Measurements from ENCODE around the gene USP25. TPM values are rescaled to one million over a fixed set of nuclear protein-coding genes. Genes with fewer than 3 reads are reported as not detected.
A peak's percentile ranks its signal among the peaks of the same experiment; 100 is the strongest.

The USP25 gene
- total and polyA plus RNA-seq, 4 donors = 14.6 to 148 (median 32.1) TPM

- Histone ChIP-seq H3K27ac (ENCODE audit: low read depth in 1 of 2, low read length in 1 of 2) (no peak overlapping the region), H3K9me3 (ENCODE audit: control insufficient read depth in 4 of 4, insufficient read depth in 3 of 4, low read length in 3 of 4) (no peaks in the 10 kb centered on the region), H3K36me3 (ENCODE audit: control insufficient read depth in 4 of 4, insufficient read depth in 4 of 4, low read length in 4 of 4) (no peaks in the 10 kb centered on the region), H3K4me3 (no peak overlapping the region), H3K4me1 (ENCODE audit: control insufficient read depth in 5 of 5, insufficient read depth in 5 of 5, low read length in 5 of 5) (peaks cover 11 to 23% (median 17%) of the 10 kb centered on the region in 5 donors), H3K27me3 (ENCODE audit: control insufficient read depth in 3 of 3, insufficient read depth in 3 of 3, low read length in 2 of 3) (no peaks in the 10 kb centered on the region), H3K9ac (ENCODE audit: insufficient read depth in 1 of 2, low read length in 2 of 2) (no peak overlapping the region)
- DNase-seq (no peak), ATAC-seq (ENCODE audit: insufficient read depth, low FRiP score) (no peak)
- 22 to 71% methylated on average over 1 of the region's 1 CpG for WGBS, 2 donors
- TF ChIP-seq CTCF (IDR thresholded peaks at IDR 0.05; ENCODE audit: control extremely low read depth, extremely low read depth) = no peak
These were observed 18.8 kb downstream of the USP25 start for GRCh38 chr21:15748586-15748985.

GRCh38 chr21:15749082-15749860 is 19.5 kb downstream of the USP25 start:
- H3K4me1 ChIP-seq (ENCODE audit: control insufficient read depth in 5 of 5, insufficient read depth in 5 of 5, low read length in 5 of 5) = peaks cover 11 to 23% (median 19%) of the 10 kb centered on the region in 5 donors
- no peaks in the 10 kb centered on the region for H3K27me3 ChIP-seq (ENCODE audit: control insufficient read depth in 3 of 3, insufficient read depth in 3 of 3, low read length in 2 of 3)
- ATAC-seq (ENCODE audit: insufficient read depth, low FRiP score) = no peak
- no peak overlapping the region for H3K9ac ChIP-seq (ENCODE audit: insufficient read depth in 1 of 2, low read length in 2 of 2)
- no peak overlapping the region for H3K4me3 ChIP-seq
- H3K9me3 ChIP-seq (ENCODE audit: control insufficient read depth in 4 of 4, insufficient read depth in 3 of 4, low read length in 3 of 4) = no peaks in the 10 kb centered on the region
- DNase-seq = peak in 1 of 3 donors; percentile 31
- 44 to 50% methylated on average over 5 of the region's 5 CpGs for WGBS, 2 donors
- no peaks in the 10 kb centered on the region for H3K36me3 ChIP-seq (ENCODE audit: control insufficient read depth in 4 of 4, insufficient read depth in 4 of 4, low read length in 4 of 4)
- no peak for TF ChIP-seq CTCF (IDR thresholded peaks at IDR 0.05; ENCODE audit: control extremely low read depth, extremely low read depth)
- no peak overlapping the region for H3K27ac ChIP-seq (ENCODE audit: low read depth in 1 of 2, low read length in 1 of 2)

GRCh38 chr21:15749861-15750159 is 20.0 kb downstream of the USP25 start:
- no peak for TF ChIP-seq CTCF (IDR thresholded peaks at IDR 0.05; ENCODE audit: control extremely low read depth, extremely low read depth)
- DNase-seq (peak in 2 of 3 donors; percentile 39 to 60), ATAC-seq (ENCODE audit: insufficient read depth, low FRiP score) (no peak)
- H3K27me3 ChIP-seq (ENCODE audit: control insufficient read depth in 3 of 3, insufficient read depth in 3 of 3, low read length in 2 of 3) = no peaks in the 10 kb centered on the region
- no peak overlapping the region for H3K4me3 ChIP-seq
- H3K4me1 ChIP-seq (ENCODE audit: control insufficient read depth in 5 of 5, insufficient read depth in 5 of 5, low read length in 5 of 5) = peaks cover 9 to 28% (median 19%) of the 10 kb centered on the region in 5 donors
- H3K9me3 ChIP-seq (ENCODE audit: control insufficient read depth in 4 of 4, insufficient read depth in 3 of 4, low read length in 3 of 4) = no peaks in the 10 kb centered on the region
- WGBS, 2 donors = 37 to 61% methylated on average over 2 of the region's 2 CpGs
- H3K36me3 ChIP-seq (ENCODE audit: control insufficient read depth in 4 of 4, insufficient read depth in 4 of 4, low read length in 4 of 4) = no peaks in the 10 kb centered on the region
- H3K9ac ChIP-seq (ENCODE audit: insufficient read depth in 1 of 2, low read length in 2 of 2) = no peak overlapping the region
- no peak overlapping the region for H3K27ac ChIP-seq (ENCODE audit: low read depth in 1 of 2, low read length in 1 of 2)

Data from lung (tissue), 12 donors.